HG02610 (cell line): ENCODE data around the gene GOLGA6L10.
"Not testable (repeated sequence)": the region's sequence is repeated elsewhere in the genome, so short reads cannot be mapped to it uniquely, and the experiment has no call there.

Experiments used
- ATAC-seq: cut with Tn5 transposase; IDR thresholded peaks from one replicate; pipeline ENCODE4 v1.9.1; 2021; ENCODE audit warnings: mild to moderate bottlenecking, moderate library complexity; ENCODE audit not compliant: unreplicated experiment

GOLGA6L10 gene

GRCh38 chr15:82349375-82349774 is at the start of gene GOLGA6L10:
Gene GOLGA6L10 (minus strand): TSS chr15:82349475. CDS start chr15:82349375, 100 bp downstream.
- not testable (repeated sequence) for ATAC-seq

- ATAC-seq: no peak
These were observed 49.5 kb upstream of the GOLGA6L10 start for GRCh38 chr15:82398785-82399184.

- no peak for ATAC-seq
These were observed 48.5 kb upstream of the GOLGA6L10 start for GRCh38 chr15:82397817-82398216.

- ATAC-seq: not testable (repeated sequence)
These were observed 46.5 kb upstream of the GOLGA6L10 start for GRCh38 chr15:82395788-82396187.

GRCh38 chr15:82393671-82394070 is 44.4 kb upstream of the GOLGA6L10 start:
- ATAC-seq: no peak

GRCh38 chr15:82392077-82392476 is 42.8 kb upstream of the GOLGA6L10 start:
- ATAC-seq: not testable (repeated sequence)

- not testable (repeated sequence) for ATAC-seq
These were observed 40.9 kb upstream of the GOLGA6L10 start for GRCh38 chr15:82390152-82390551.

GRCh38 chr15:82387209-82387608 is 37.9 kb upstream of the GOLGA6L10 start:
- not testable (repeated sequence) for ATAC-seq

GRCh38 chr15:82381330-82381955 is 32.2 kb upstream of the GOLGA6L10 start:
- not testable (repeated sequence) for ATAC-seq

- not testable (repeated sequence) for ATAC-seq
These were observed 30.3 kb upstream of the GOLGA6L10 start for GRCh38 chr15:82379552-82379951.

GRCh38 chr15:82373661-82374060 is 24.4 kb upstream of the GOLGA6L10 start:
- not testable (repeated sequence) for ATAC-seq

GRCh38 chr15:82371656-82372055 is 22.4 kb upstream of the GOLGA6L10 start:
- no peak for ATAC-seq

- ATAC-seq: not testable (repeated sequence)
These were observed 18.5 kb upstream of the GOLGA6L10 start for GRCh38 chr15:82367790-82368189.

- peak; percentile 84 for ATAC-seq
These were observed 16.5 kb upstream of the GOLGA6L10 start for GRCh38 chr15:82365692-82366323.

GRCh38 chr15:82364548-82364947 is 15.3 kb upstream of the GOLGA6L10 start:
- ATAC-seq: not testable (repeated sequence)

- ATAC-seq: not testable (repeated sequence)
These were observed 13.5 kb upstream of the GOLGA6L10 start for GRCh38 chr15:82362790-82363189.

GRCh38 chr15:82360618-82361017 is 11.3 kb upstream of the GOLGA6L10 start:
- not testable (repeated sequence) for ATAC-seq

GRCh38 chr15:82355055-82355454 is 5.8 kb upstream of the GOLGA6L10 start:
- ATAC-seq: not testable (repeated sequence)

GRCh38 chr15:82354546-82354945 is 5.3 kb upstream of the GOLGA6L10 start:
- not testable (repeated sequence) for ATAC-seq

GRCh38 chr15:82347645-82348044 is 1.6 kb downstream of the GOLGA6L10 start:
- not testable (repeated sequence) for ATAC-seq

- not testable (repeated sequence) for ATAC-seq
These were observed 4.1 kb downstream of the GOLGA6L10 start for GRCh38 chr15:82345176-82345575.

GRCh38 chr15:82344421-82344820 is 4.9 kb downstream of the GOLGA6L10 start:
- ATAC-seq: not testable (repeated sequence)
